Keratinocyte (primary cell): ENCODE measurements around the gene MTHFD1L. TPM values are rescaled to one million over a fixed set of nuclear protein-coding genes. Genes with fewer than 3 reads are reported as not detected.

Experiments
- DNase-seq: peaks from one replicate; pipeline ENCODE4 v3.0.0-alpha.2; 2011; ENCODE audit warnings: low read depth, missing footprints, low spot score
- FAIRE-seq: peaks from 2 replicates; lab custom pipeline; 2011; peaks lifted over from hg19 to GRCh38; lab: Jason Lieb, UNC
- H2AFZ ChIP-seq: 2 replicates; pipeline ENCODE4 v1.6.0; 2012; ENCODE audit warnings: low read length, control low read depth, inconsistent platforms; ENCODE audit not compliant: control insufficient read depth
- H3K27ac ChIP-seq: 2 replicates; pipeline ENCODE4 v1.5.1; 2011; ENCODE audit warnings: low read length; ENCODE audit not compliant: control insufficient read depth, insufficient read depth
- H3K27me3 ChIP-seq: 3 replicates; pipeline ENCODE4 v1.6.0; 2011; ENCODE audit warnings: low read length; ENCODE audit not compliant: control insufficient read depth, insufficient read depth; ENCODE audit errors: extremely low read depth
- H3K36me3 ChIP-seq, 2 experiments: 2 replicates in 1 of 2; 3 replicates in 1 of 2; pipeline ENCODE4 v1.5.1; 2011; ENCODE audit warnings: low read length in 2 of 2, mild to moderate bottlenecking in 1 of 2; ENCODE audit not compliant: control insufficient read depth in 2 of 2, insufficient read depth in 2 of 2; ENCODE audit errors: extremely low read depth in 1 of 2
- H3K4me1 ChIP-seq: 3 replicates; pipeline ENCODE4 v1.5.1; 2011; ENCODE audit warnings: low read length; ENCODE audit not compliant: control insufficient read depth, insufficient read depth; ENCODE audit errors: extremely low read depth
- H3K4me2 ChIP-seq: 3 replicates; pipeline ENCODE4 v1.6.0; 2011; ENCODE audit warnings: low read depth, low read length; ENCODE audit not compliant: control insufficient read depth, insufficient read depth; ENCODE audit errors: extremely low read depth
- H3K4me3 ChIP-seq, 3 experiments: fragments of 200-600 bp in 1 of 3; sonication (generic) in 1 of 3; 2 replicates in 2 of 3; 3 replicates in 1 of 3; pipeline ENCODE4 v1.5.1; 2011 to 2016; ENCODE audit warnings: low read length in 3 of 3, mild to moderate bottlenecking in 3 of 3, control low read depth in 2 of 3, inconsistent platforms in 1 of 3, low read depth in 1 of 3, mixed read lengths in 1 of 3, mixed run types in 1 of 3, moderate library complexity in 1 of 3; ENCODE audit not compliant: control insufficient read depth in 2 of 3, insufficient read depth in 2 of 3; ENCODE audit errors: extremely low read depth in 1 of 3
- H3K79me2 ChIP-seq: 2 replicates; pipeline ENCODE4 v1.6.0; 2012; ENCODE audit warnings: low read length; ENCODE audit not compliant: control insufficient read depth, insufficient read depth
- H3K9ac ChIP-seq: 3 replicates; pipeline ENCODE4 v1.6.0; 2011; ENCODE audit warnings: low read length; ENCODE audit not compliant: control insufficient read depth, insufficient read depth; ENCODE audit errors: extremely low read depth
- H3K9me1 ChIP-seq: 3 replicates; pipeline ENCODE4 v1.6.0; 2011; ENCODE audit warnings: low read length; ENCODE audit not compliant: control insufficient read depth, insufficient read depth; ENCODE audit errors: extremely low read depth
- H3K9me3 ChIP-seq: 2 replicates; pipeline ENCODE4 v1.5.1; 2012; ENCODE audit warnings: low read depth, low read length; ENCODE audit not compliant: control insufficient read depth
- H4K20me1 ChIP-seq: 3 replicates; pipeline ENCODE4 v1.6.0; 2011; ENCODE audit warnings: low read length; ENCODE audit not compliant: control insufficient read depth, insufficient read depth; ENCODE audit errors: extremely low read depth
- EZH2 ChIP-seq: IDR thresholded peaks from one replicate; pipeline ENCODE4 v1.6.1; 2012; ENCODE audit warnings: inconsistent platforms, mild to moderate bottlenecking, low read length, moderate library complexity
- dilution Hi-C: fragments of 300-500 bp; cut with MboI; formaldehyde crosslinking; loops from one replicate; pipeline ENCODE4 v1.7.0; 2020; ENCODE audit warnings: low sequenced_read_pairs; ENCODE audit not compliant: extremely low pct_ligation_motif_present
- polyA plus RNA-seq, 5 experiments: library from polyadenylated mRNA; depleted of rRNA in 3 of 5; stranded (reverse) in 3 of 5; stranded (forward) in 1 of 5; unstranded in 1 of 5; fragments of >200 nt; gene quantifications; 1 replicate in 1 of 5; 2 replicates in 3 of 5; 3 replicates in 1 of 5; pipeline versions ENCODE4 v1.2.1 to v1.2.3, GENCODE V29; 2011 to 2012; ENCODE audit warnings: missing spikeins in 2 of 5, low read depth in 1 of 5, low replicate concordance in 1 of 5
- TF ChIP-seq, protein P1 (sequence below), 3 experiments: IDR thresholded peaks in 1 of 3; conservative IDR thresholded peaks in 1 of 3; optimal IDR thresholded peaks in 1 of 3; 2 replicates in 2 of 3; 3 replicates in 1 of 3; pipeline versions ENCODE3 to v1.5.1; 2011; ENCODE audit warnings: low read length in 3 of 3, mild to moderate bottlenecking in 3 of 3, moderate library complexity in 2 of 3, control low read depth in 1 of 3, inconsistent platforms in 1 of 3; ENCODE audit not compliant: insufficient read depth in 2 of 3; ENCODE audit errors: extremely low read depth in 1 of 3

The MTHFD1L gene
- polyA plus RNA-seq, 1 donor (not counting 4 experiments of a cell fraction or from before 2014, with no cell fraction given) = 38.0 TPM

DNA sequence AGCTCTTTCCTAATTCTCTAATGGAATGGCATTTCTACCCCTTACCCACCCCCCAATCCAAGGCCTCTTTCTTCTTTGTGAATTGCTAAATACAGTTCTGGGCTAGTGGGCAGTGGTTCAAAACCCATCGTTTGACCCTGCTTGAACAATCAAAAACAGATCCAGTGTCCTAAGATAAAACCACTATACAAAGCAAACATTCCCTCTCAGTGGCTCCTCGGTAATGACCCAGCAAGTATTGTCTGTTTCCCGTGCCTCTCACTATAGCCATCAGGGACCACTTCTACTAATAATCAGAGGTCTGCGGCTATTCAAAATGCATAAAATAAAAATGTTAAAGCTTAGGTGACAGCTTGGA is 230.7 kb downstream of the MTHFD1L start:
- Histone ChIP-seq H3K27ac (no peak overlapping the region), H2AFZ (no peak overlapping the region), H3K4me2 (no peak overlapping the region), H3K9me1 (no peaks in the 10 kb centered on the region), H3K9me3 (no peaks in the 10 kb centered on the region), H4K20me1 (no peaks in the 10 kb centered on the region), H3K79me2 (no peaks in the 10 kb centered on the region), H3K27me3 (no peaks in the 10 kb centered on the region), H3K36me3 (peaks cover 2 to 24% of the 10 kb centered on the region in 2 experiments), H3K4me1 (no peaks in the 10 kb centered on the region), H3K9ac (no peak overlapping the region), H3K4me3 (no peak overlapping the region)
- FAIRE-seq = no peak
- no peak for TF ChIP-seq EZH2
- TF ChIP-seq, protein P1, sequence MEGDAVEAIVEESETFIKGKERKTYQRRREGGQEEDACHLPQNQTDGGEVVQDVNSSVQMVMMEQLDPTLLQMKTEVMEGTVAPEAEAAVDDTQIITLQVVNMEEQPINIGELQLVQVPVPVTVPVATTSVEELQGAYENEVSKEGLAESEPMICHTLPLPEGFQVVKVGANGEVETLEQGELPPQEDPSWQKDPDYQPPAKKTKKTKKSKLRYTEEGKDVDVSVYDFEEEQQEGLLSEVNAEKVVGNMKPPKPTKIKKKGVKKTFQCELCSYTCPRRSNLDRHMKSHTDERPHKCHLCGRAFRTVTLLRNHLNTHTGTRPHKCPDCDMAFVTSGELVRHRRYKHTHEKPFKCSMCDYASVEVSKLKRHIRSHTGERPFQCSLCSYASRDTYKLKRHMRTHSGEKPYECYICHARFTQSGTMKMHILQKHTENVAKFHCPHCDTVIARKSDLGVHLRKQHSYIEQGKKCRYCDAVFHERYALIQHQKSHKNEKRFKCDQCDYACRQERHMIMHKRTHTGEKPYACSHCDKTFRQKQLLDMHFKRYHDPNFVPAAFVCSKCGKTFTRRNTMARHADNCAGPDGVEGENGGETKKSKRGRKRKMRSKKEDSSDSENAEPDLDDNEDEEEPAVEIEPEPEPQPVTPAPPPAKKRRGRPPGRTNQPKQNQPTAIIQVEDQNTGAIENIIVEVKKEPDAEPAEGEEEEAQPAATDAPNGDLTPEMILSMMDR (optimal IDR thresholded peaks at IDR 0.05 in 1 of 3, IDR thresholded peaks at IDR 0.05 in 1 of 3, conservative IDR thresholded peaks at IDR 0.05 in 1 of 3; ENCODE audit: extremely low read depth in 1 of 3, insufficient read depth in 2 of 3, low read length in 3 of 3) = no peak
- dilution Hi-C loops = no loop called here
- no peak for DNase-seq

DNA sequence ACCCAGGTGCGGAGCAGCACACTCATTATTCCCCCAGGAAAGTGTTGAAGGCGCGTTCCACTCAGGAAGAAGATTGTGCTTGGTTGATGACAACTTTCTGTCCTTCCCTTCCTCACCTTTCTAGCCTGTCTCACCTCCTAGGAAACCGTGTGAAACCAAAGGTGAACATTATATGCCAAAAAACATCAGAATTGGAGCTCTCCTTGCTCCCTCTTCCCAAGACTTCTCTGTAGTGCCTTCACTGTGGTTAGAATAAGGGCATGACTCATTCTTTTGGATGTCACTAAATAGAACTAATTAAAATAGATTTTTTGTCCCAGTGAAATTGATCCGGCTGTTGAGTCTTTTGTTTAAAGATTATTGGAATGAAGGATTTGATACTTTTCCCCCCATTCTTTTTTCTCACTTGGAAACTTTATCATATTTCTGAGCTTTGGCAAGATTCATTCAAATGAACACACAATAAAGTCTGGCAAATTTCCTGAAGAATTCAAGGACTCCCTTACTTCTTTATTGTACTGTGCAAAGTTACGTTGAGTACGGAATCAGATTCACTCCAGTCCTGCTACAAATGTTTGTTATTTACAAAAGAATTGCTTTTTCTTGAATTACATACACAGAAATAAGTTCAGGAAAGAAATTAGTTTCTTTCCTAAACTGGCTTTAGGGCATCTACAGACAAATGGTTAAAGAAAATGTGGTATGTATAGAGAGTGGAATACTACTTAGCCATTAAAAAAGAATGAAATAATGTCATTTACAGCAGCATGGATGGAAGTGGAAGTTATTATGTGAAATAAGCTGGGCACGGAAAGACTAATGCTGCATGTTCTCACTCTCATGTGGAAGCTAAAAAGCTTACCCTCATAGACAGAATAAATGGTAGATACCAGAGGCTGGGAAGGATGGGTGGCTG is 231.4 kb downstream of the MTHFD1L start:
- Histone ChIP-seq H3K4me1 (no peaks in the 10 kb centered on the region), H3K27me3 (no peaks in the 10 kb centered on the region), H4K20me1 (no peaks in the 10 kb centered on the region), H3K9me1 (no peaks in the 10 kb centered on the region), H3K27ac (no peak overlapping the region), H3K4me3 (no peak overlapping the region), H3K9ac (no peak overlapping the region), H3K36me3 (peaks cover 2 to 21% of the 10 kb centered on the region in 2 experiments), H3K79me2 (no peaks in the 10 kb centered on the region), H3K9me3 (no peaks in the 10 kb centered on the region), H2AFZ (no peak overlapping the region), H3K4me2 (no peak overlapping the region)
- DNase-seq = no peak
- TF ChIP-seq EZH2 = no peak
- TF ChIP-seq, protein P1 (optimal IDR thresholded peaks at IDR 0.05 in 1 of 3, IDR thresholded peaks at IDR 0.05 in 1 of 3, conservative IDR thresholded peaks at IDR 0.05 in 1 of 3; ENCODE audit: extremely low read depth in 1 of 3, insufficient read depth in 2 of 3, low read length in 3 of 3) = no peak
- no peak for FAIRE-seq
- dilution Hi-C loops = no loop called here
